Measurements from ENCODE around the gene SMIM41. TPM values are rescaled to one million over a fixed set of nuclear protein-coding genes. Genes with fewer than 3 reads are reported as not detected.

Gene SMIM41
- total RNA-seq, result not detected

- ATAC-seq (replicated peaks in 1 of 2), result no peak
- no peaks in the 10 kb centered on the region for H3K9me3 Mint-ChIP-seq
- no peak within 1 kb of the TSS for H3K4me3 Mint-ChIP-seq
- no peak for DNase-seq
- H3K4me1 Mint-ChIP-seq (ENCODE audit: low read depth), result peaks cover 14% of the 10 kb centered on the region
- H3K36me3 Mint-ChIP-seq (ENCODE audit: insufficient read depth in 2 of 2), result peaks cover 0 to 6% of the 10 kb centered on the region in 2 donors
- H3K27me3 Mint-ChIP-seq (ENCODE audit: low read depth), result no peaks in the 10 kb centered on the region
- no peak within 1 kb of the TSS for H3K27ac Mint-ChIP-seq
Observed at GRCh38 chr12:52079576-52080402, at the start of gene SMIM41. SMIM41 (plus strand) TSS chr12:52079704; CDS start chr12:52079780, 76 bp downstream.

- DNase-seq (no peak), ATAC-seq (replicated peaks in 1 of 2) (no peak)
- no peaks in the 10 kb centered on the region for H3K36me3 Mint-ChIP-seq (ENCODE audit: insufficient read depth in 2 of 2)
- no peaks in the 10 kb centered on the region for H3K9me3 Mint-ChIP-seq
- peak overlapping the region; percentile 82 for H3K27ac Mint-ChIP-seq
- no peaks in the 10 kb centered on the region for H3K27me3 Mint-ChIP-seq (ENCODE audit: low read depth)
- peak overlapping the region; percentile 83 to 91 for H3K4me3 Mint-ChIP-seq
- H3K4me1 Mint-ChIP-seq (ENCODE audit: low read depth), result peaks cover 38% of the 10 kb centered on the region
Observed at GRCh38 chr12:52032446-52032803, 47.1 kb upstream of the SMIM41 start.

GRCh38 chr12:52032804-52033445 is 46.6 kb upstream of the SMIM41 start:
- Mint-ChIP-seq H3K9me3 (no peaks in the 10 kb centered on the region), H3K27ac (peak overlapping the region; percentile 82), H3K4me1 (ENCODE audit: low read depth) (peaks cover 38% of the 10 kb centered on the region), H3K4me3 (peak overlapping the region; percentile 90 to 91), H3K27me3 (ENCODE audit: low read depth) (no peaks in the 10 kb centered on the region), H3K36me3 (ENCODE audit: insufficient read depth in 2 of 2) (no peaks in the 10 kb centered on the region)
- ATAC-seq (replicated peaks in 1 of 2), result peak; percentile 96
- peak; percentile 92 to 95 for DNase-seq

- peaks cover 0 to 3% of the 10 kb centered on the region in 2 donors for H3K36me3 Mint-ChIP-seq (ENCODE audit: insufficient read depth in 2 of 2)
- peaks cover 44% of the 10 kb centered on the region for H3K4me1 Mint-ChIP-seq (ENCODE audit: low read depth)
- DNase-seq, result no peak
- H3K27me3 Mint-ChIP-seq (ENCODE audit: low read depth), result no peaks in the 10 kb centered on the region
- H3K27ac Mint-ChIP-seq, result no peak overlapping the region
- H3K4me3 Mint-ChIP-seq, result peak overlapping the region; percentile 86 to 90
- no peaks in the 10 kb centered on the region for H3K9me3 Mint-ChIP-seq
- no peak for ATAC-seq (replicated peaks in 1 of 2)
Observed at GRCh38 chr12:52033446-52034140, 45.9 kb upstream of the SMIM41 start.

- Mint-ChIP-seq H3K27ac (peak overlapping the region; percentile 54), H3K36me3 (ENCODE audit: insufficient read depth in 2 of 2) (peaks cover 0 to 3% of the 10 kb centered on the region in 2 donors), H3K4me1 (ENCODE audit: low read depth) (peaks cover 60% of the 10 kb centered on the region), H3K4me3 (peak overlapping the region; percentile 44 to 74), H3K27me3 (ENCODE audit: low read depth) (no peaks in the 10 kb centered on the region), H3K9me3 (no peaks in the 10 kb centered on the region)
- DNase-seq (no peak), ATAC-seq (replicated peaks in 1 of 2) (no peak)
Observed at GRCh38 chr12:52035190-52035589, 44.3 kb upstream of the SMIM41 start.

GRCh38 chr12:52035926-52036325 is 43.6 kb upstream of the SMIM41 start:
- peaks cover 0 to 3% of the 10 kb centered on the region in 2 donors for H3K36me3 Mint-ChIP-seq (ENCODE audit: insufficient read depth in 2 of 2)
- no peaks in the 10 kb centered on the region for H3K9me3 Mint-ChIP-seq
- DNase-seq, result no peak
- H3K27ac Mint-ChIP-seq, result no peak overlapping the region
- H3K4me1 Mint-ChIP-seq (ENCODE audit: low read depth), result peaks cover 68% of the 10 kb centered on the region
- H3K4me3 Mint-ChIP-seq, result peak overlapping the region; percentile 74 to 81
- no peak for ATAC-seq (replicated peaks in 1 of 2)
- no peaks in the 10 kb centered on the region for H3K27me3 Mint-ChIP-seq (ENCODE audit: low read depth)

GRCh38 chr12:52036587-52037171 is 42.8 kb upstream of the SMIM41 start:
- H3K36me3 Mint-ChIP-seq (ENCODE audit: insufficient read depth in 2 of 2), result peaks cover 0 to 3% of the 10 kb centered on the region in 2 donors
- DNase-seq (peak; percentile 74 to 87), ATAC-seq (replicated peaks in 1 of 2) (peak; percentile 54 to 62)
- H3K27me3 Mint-ChIP-seq (ENCODE audit: low read depth), result no peaks in the 10 kb centered on the region
- H3K4me3 Mint-ChIP-seq, result peak overlapping the region; percentile 74 to 81
- peaks cover 73% of the 10 kb centered on the region for H3K4me1 Mint-ChIP-seq (ENCODE audit: low read depth)
- no peaks in the 10 kb centered on the region for H3K9me3 Mint-ChIP-seq
- no peak overlapping the region for H3K27ac Mint-ChIP-seq

- H3K36me3 Mint-ChIP-seq (ENCODE audit: insufficient read depth in 2 of 2), result peaks cover 0 to 3% of the 10 kb centered on the region in 2 donors
- DNase-seq, result peak; percentile 22 to 38
- H3K9me3 Mint-ChIP-seq, result no peaks in the 10 kb centered on the region
- no peaks in the 10 kb centered on the region for H3K27me3 Mint-ChIP-seq (ENCODE audit: low read depth)
- peak; percentile 5 to 6 for ATAC-seq (replicated peaks in 1 of 2)
- peaks cover 76% of the 10 kb centered on the region for H3K4me1 Mint-ChIP-seq (ENCODE audit: low read depth)
- H3K27ac Mint-ChIP-seq, result no peak overlapping the region
- H3K4me3 Mint-ChIP-seq, result peak overlapping the region; percentile 84 to 87
Observed at GRCh38 chr12:52037248-52037861, 42.1 kb upstream of the SMIM41 start.

GRCh38 chr12:52038447-52038846 is 41.1 kb upstream of the SMIM41 start:
- peak overlapping the region; percentile 84 to 87 for H3K4me3 Mint-ChIP-seq
- H3K36me3 Mint-ChIP-seq (ENCODE audit: insufficient read depth in 2 of 2), result peaks cover 0 to 3% of the 10 kb centered on the region in 2 donors
- DNase-seq (no peak), ATAC-seq (replicated peaks in 1 of 2) (no peak)
- no peaks in the 10 kb centered on the region for H3K9me3 Mint-ChIP-seq
- peak overlapping the region; percentile 61 for H3K27ac Mint-ChIP-seq
- H3K4me1 Mint-ChIP-seq (ENCODE audit: low read depth), result peaks cover 70% of the 10 kb centered on the region
- no peaks in the 10 kb centered on the region for H3K27me3 Mint-ChIP-seq (ENCODE audit: low read depth)

- Mint-ChIP-seq H3K4me1 (ENCODE audit: low read depth) (peaks cover 60% of the 10 kb centered on the region), H3K27ac (no peak overlapping the region), H3K9me3 (no peaks in the 10 kb centered on the region), H3K36me3 (ENCODE audit: insufficient read depth in 2 of 2) (peaks cover 0 to 3% of the 10 kb centered on the region in 2 donors), H3K4me3 (peak overlapping the region in 1 of 2 donors; percentile 84), H3K27me3 (ENCODE audit: low read depth) (no peaks in the 10 kb centered on the region)
- DNase-seq (no peak), ATAC-seq (replicated peaks in 1 of 2) (no peak)
Observed at GRCh38 chr12:52041035-52041434, 38.5 kb upstream of the SMIM41 start.

- H3K27me3 Mint-ChIP-seq (ENCODE audit: low read depth), result no peaks in the 10 kb centered on the region
- H3K9me3 Mint-ChIP-seq, result no peaks in the 10 kb centered on the region
- H3K4me3 Mint-ChIP-seq, result peak overlapping the region; percentile 57 to 81
- no peak overlapping the region for H3K27ac Mint-ChIP-seq
- peaks cover 0 to 3% of the 10 kb centered on the region in 2 donors for H3K36me3 Mint-ChIP-seq (ENCODE audit: insufficient read depth in 2 of 2)
- peaks cover 60% of the 10 kb centered on the region for H3K4me1 Mint-ChIP-seq (ENCODE audit: low read depth)
- ATAC-seq (replicated peaks in 1 of 2) (peak; percentile 43 to 57), DNase-seq (peak; percentile 51 to 54)
Observed at GRCh38 chr12:52041695-52042123, 37.8 kb upstream of the SMIM41 start.

GRCh38 chr12:52042706-52043385 is 36.7 kb upstream of the SMIM41 start:
- no peak for DNase-seq
- H3K4me3 Mint-ChIP-seq, result no peak overlapping the region
- H3K27ac Mint-ChIP-seq, result no peak overlapping the region
- no peak for ATAC-seq (replicated peaks in 1 of 2)
- H3K36me3 Mint-ChIP-seq (ENCODE audit: insufficient read depth in 2 of 2), result peaks cover 0 to 3% of the 10 kb centered on the region in 2 donors
- H3K4me1 Mint-ChIP-seq (ENCODE audit: low read depth), result peaks cover 60% of the 10 kb centered on the region
- H3K27me3 Mint-ChIP-seq (ENCODE audit: low read depth), result no peaks in the 10 kb centered on the region
- no peaks in the 10 kb centered on the region for H3K9me3 Mint-ChIP-seq
